Peyer's patch (tissue), 4 donors: Measurements from ENCODE around the gene NPAS2. TPM values are rescaled to one million over a fixed set of nuclear protein-coding genes. Genes with fewer than 3 reads are reported as not detected.

Experiments used
- DNase-seq, 3 donors: peaks; one replicate each; pipeline ENCODE4 v3.0.0-alpha.2; 2017 to 2019
- H3K27ac ChIP-seq, 4 donors: fragments of 200-600 bp; sonication (generic); one replicate each; pipeline ENCODE4 v1.5.1; 2016 to 2019
- H3K27me3 ChIP-seq, 2 donors: fragments of 200-600 bp; sonication (generic); one replicate each; pipeline ENCODE4 v1.5.1; 2019
- H3K36me3 ChIP-seq, 3 donors: fragments of 200-600 bp; sonication (generic); one replicate each; pipeline ENCODE4 v1.5.1; 2016 to 2019
- H3K4me1 ChIP-seq, 4 donors: fragments of 200-600 bp; sonication (generic); one replicate each; pipeline ENCODE4 v1.5.1; 2016 to 2019
- H3K4me3 ChIP-seq, 4 donors: fragments of 200-600 bp; sonication (generic); 1 replicate in 3 of 4; 2 replicates in 1 of 4; pipeline ENCODE4 v1.5.1; 2016 to 2019; ENCODE audit warnings: mild to moderate bottlenecking in 1 of 4
- H3K9me3 ChIP-seq, 4 donors: fragments of 200-600 bp; sonication (generic); one replicate each; pipeline ENCODE4 v1.5.1; 2016 to 2019; ENCODE audit warnings: mild to moderate bottlenecking in 1 of 4
- POLR2A ChIP-seq, 2 donors: fragments of 450-650 bp; IDR thresholded peaks; one replicate each; pipeline ENCODE4 v1.5.1; 2017; ENCODE audit warnings: antibody characterized with exemption in 2 of 2, mild to moderate bottlenecking in 2 of 2, moderate library complexity in 2 of 2
- total RNA-seq, 4 donors: library from RNA; depleted of rRNA; stranded (reverse); fragments of >200 nt; gene quantifications; one replicate each; pipeline ENCODE4 v1.1.0, GENCODE V29; 2016
- TF ChIP-seq, protein P1 (sequence below), 6 experiments: fragments of 450-650 bp in 4 of 6; fragments of 200-600 bp in 2 of 6; sonication (generic) in 1 of 6; IDR thresholded peaks; one replicate each; pipeline ENCODE4 v1.5.1; 2017 to 2019; ENCODE audit warnings: antibody characterized with exemption in 6 of 6, mild to moderate bottlenecking in 3 of 6, moderate library complexity in 1 of 6

NPAS2 gene
- total RNA-seq, 4 donors from 2014 or later, result 29.7 to 99.5 (median 95.5) TPM

DNA sequence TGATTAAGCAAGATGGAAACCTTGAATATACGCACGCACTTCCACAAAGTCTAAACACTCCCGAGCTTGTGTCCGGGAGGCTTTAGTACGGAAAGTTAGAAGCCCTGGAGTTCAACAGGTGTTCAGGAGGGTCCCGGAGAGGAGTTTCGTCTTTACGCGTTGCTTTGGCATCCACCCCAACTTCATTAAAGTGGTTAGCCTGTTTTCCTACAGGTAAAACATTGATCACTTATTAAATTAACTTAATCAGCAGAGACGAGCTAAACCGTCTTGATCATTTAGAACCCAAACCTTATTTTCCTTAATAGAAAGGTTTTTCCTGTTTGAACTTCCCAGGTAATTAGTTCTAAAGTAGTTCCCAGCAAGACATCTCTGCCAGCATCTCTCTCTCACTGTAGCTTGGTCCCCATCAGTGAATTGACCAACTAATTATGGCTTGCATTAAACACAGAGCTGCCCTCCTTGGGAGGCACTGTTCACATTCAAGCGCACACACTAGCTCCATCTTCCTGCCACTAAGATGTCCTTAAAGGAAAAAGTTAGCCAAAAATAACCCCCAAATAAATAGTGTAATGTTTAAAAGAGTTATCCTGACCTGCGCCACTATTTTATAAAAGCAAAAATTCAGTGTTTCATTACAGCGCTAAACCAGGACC lies 1.4 kb downstream of the NPAS2 start:
- Histone ChIP-seq H3K36me3 (no peaks in the 10 kb centered on the region), H3K4me1 (peaks cover 0 to 27% (median 3%) of the 10 kb centered on the region in 4 donors), H3K27me3 (no peaks in the 10 kb centered on the region), H3K4me3 (peak overlapping the region; percentile 44 to 84 (median 60)), H3K9me3 (no peaks in the 10 kb centered on the region), H3K27ac (peak overlapping the region; percentile 17 to 88 (median 81))
- no peak for DNase-seq
- TF ChIP-seq, protein P1, sequence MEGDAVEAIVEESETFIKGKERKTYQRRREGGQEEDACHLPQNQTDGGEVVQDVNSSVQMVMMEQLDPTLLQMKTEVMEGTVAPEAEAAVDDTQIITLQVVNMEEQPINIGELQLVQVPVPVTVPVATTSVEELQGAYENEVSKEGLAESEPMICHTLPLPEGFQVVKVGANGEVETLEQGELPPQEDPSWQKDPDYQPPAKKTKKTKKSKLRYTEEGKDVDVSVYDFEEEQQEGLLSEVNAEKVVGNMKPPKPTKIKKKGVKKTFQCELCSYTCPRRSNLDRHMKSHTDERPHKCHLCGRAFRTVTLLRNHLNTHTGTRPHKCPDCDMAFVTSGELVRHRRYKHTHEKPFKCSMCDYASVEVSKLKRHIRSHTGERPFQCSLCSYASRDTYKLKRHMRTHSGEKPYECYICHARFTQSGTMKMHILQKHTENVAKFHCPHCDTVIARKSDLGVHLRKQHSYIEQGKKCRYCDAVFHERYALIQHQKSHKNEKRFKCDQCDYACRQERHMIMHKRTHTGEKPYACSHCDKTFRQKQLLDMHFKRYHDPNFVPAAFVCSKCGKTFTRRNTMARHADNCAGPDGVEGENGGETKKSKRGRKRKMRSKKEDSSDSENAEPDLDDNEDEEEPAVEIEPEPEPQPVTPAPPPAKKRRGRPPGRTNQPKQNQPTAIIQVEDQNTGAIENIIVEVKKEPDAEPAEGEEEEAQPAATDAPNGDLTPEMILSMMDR (IDR thresholded peaks at IDR 0.05), result no peak
- no peak for TF ChIP-seq POLR2A (IDR thresholded peaks at IDR 0.05)

DNA sequence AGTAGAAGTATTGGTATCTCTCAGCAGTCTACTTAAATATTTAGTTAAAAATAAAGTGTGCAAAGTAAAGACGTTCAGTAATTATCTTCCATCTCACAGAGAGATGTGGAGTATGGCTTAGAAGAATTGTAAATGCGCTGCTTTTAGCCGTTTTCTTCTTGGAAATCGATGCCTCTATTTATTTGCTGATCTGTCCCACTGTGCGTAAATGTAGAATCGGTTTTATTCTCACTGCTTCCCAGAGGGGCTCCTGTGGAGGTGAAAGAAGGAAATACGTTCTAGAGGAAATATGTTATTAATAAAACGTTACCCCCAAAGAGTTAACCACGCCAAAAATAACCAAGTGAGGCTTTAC lies 1.9 kb downstream of the NPAS2 start:
- H3K4me1 ChIP-seq, result peaks cover 0 to 27% (median 3%) of the 10 kb centered on the region in 4 donors
- no peaks in the 10 kb centered on the region for H3K36me3 ChIP-seq
- no peaks in the 10 kb centered on the region for H3K9me3 ChIP-seq
- H3K4me3 ChIP-seq, result peak overlapping the region in 1 of 4 donors; percentile 14
- H3K27me3 ChIP-seq, result no peaks in the 10 kb centered on the region
- no peak for TF ChIP-seq POLR2A (IDR thresholded peaks at IDR 0.05)
- TF ChIP-seq, protein P1 (IDR thresholded peaks at IDR 0.05), result no peak
- DNase-seq, result no peak
- peak overlapping the region in 1 of 4 donors; percentile 17 for H3K27ac ChIP-seq

DNA sequence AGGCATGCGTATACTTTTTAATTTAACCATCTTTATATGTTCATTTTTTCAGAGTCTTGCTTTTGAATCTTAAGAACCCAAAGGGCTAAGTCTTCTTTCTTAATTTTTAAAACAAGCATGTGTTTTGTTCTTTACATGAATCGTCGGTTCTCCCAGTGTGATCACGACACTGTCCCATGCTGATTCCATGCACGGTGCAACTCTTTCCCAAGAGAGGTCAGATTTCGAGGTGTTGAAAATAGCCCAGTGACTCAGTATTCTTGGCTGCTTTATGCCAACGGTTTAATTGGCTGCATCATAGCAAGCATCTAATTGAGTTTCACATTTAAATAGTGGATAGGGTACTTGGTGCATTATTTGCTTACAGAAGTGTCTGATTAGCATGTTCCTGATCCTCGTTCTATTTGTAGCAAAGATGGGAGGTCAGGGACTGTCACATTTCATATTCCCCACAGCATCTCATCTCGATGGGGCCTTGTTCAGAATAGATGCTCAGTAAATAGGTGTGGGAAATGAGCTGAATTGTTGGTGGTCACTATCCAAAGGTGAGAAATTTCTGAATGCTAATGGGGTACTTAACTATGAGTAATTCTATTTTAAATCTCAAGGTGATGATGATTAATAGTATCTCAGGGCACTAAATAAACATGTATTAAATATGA lies 2.8 kb downstream of the NPAS2 start:
- peaks cover 0 to 1% (median 0%) of the 10 kb centered on the region in 4 donors for H3K9me3 ChIP-seq
- H3K27ac ChIP-seq, result no peak overlapping the region
- H3K27me3 ChIP-seq, result no peaks in the 10 kb centered on the region
- H3K4me3 ChIP-seq, result no peak overlapping the region
- DNase-seq, result no peak
- no peaks in the 10 kb centered on the region for H3K36me3 ChIP-seq
- TF ChIP-seq, protein P1 (IDR thresholded peaks at IDR 0.05), result no peak
- peaks cover 0 to 21% (median 3%) of the 10 kb centered on the region in 4 donors for H3K4me1 ChIP-seq

DNA sequence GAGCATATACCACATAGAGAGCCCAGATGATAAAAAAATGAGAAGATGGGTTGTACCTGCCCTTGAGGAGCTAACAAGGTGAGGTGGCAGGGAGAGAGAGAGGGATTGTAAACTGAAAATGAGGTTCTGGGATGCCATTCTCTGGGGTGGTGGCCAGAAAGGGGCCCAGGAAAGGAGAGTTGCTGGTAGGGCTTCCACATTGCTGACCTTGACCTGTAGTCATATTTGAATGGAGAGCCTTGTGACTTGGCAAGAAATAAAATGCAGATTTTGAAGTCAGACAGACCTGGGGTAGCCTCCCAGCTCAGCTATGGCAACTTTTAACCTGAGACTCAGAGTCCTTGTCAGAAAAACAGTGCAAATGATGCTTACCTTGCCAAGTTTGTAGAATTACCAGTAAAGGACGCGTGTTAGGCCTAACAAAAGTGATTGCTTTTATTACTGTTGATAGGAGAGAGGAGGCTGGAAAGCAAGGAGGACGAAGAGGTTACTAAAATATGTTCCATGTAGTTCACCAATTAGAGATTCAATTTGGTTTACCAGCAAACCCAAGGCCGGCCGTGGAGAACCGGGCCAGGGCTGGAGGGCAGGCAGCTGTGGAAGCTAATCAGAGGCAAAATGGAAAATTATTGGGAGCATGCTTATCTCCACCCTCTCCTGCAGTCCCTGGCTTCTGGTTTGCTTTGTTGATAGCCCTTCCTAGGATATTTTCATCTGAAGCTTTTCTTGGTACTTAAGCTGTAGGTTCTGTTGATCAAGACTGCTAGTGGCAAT lies 3.9 kb downstream of the NPAS2 start:
- peaks cover 0 to 10% (median 3%) of the 10 kb centered on the region in 4 donors for H3K4me1 ChIP-seq
- H3K4me3 ChIP-seq, result no peak overlapping the region
- no peak overlapping the region for H3K27ac ChIP-seq
- no peak for DNase-seq
- TF ChIP-seq, protein P1 (IDR thresholded peaks at IDR 0.05), result no peak
- TF ChIP-seq POLR2A (IDR thresholded peaks at IDR 0.05), result no peak
- H3K27me3 ChIP-seq, result no peaks in the 10 kb centered on the region
- H3K36me3 ChIP-seq, result no peaks in the 10 kb centered on the region
- peaks cover 0 to 4% (median 0%) of the 10 kb centered on the region in 4 donors for H3K9me3 ChIP-seq

DNA sequence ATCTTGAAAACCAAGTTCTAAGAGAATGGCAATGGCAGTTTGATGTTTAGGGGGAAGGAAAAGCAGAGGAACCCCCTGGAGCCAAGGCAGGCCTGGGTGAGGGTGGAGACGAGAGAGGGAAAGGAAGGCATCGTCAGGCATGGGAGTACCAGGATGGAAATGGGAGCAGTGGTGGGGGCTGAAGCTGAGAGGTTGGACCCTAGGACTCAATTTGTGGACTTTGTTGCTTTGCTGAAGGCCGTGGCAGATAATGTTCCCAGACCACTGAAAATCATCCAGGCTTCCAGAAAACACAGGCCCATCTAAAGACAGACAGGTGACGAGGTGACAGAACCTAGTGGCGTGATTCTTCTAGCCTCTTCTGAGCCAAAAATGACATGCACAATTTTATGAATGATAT lies 4.9 kb downstream of the NPAS2 start:
- TF ChIP-seq, protein P1 (IDR thresholded peaks at IDR 0.05), result no peak
- peaks cover 0 to 10% (median 0%) of the 10 kb centered on the region in 4 donors for H3K4me1 ChIP-seq
- DNase-seq, result no peak

More for the DNA sequence above, 4.9 kb downstream of the NPAS2 start:
- Histone ChIP-seq H3K27me3 (no peaks in the 10 kb centered on the region), H3K4me3 (no peak overlapping the region), H3K9me3 (peaks cover 0 to 4% (median 0%) of the 10 kb centered on the region in 4 donors), H3K36me3 (no peaks in the 10 kb centered on the region), H3K27ac (no peak overlapping the region)
